Measurements from ENCODE around the gene CTNNA1.

The CTNNA1 gene

GRCh38 chr5:138922494-138922893 lies 169.3 kb downstream of the CTNNA1 start:
- peaks cover 0 to 1% (median 0%) of the 10 kb centered on the region in 4 experiments for H3K4me1 ChIP-seq (ENCODE audit: control extremely low read depth in 1 of 4, control insufficient read depth in 4 of 4, insufficient read depth in 4 of 4, low read length in 3 of 4)
- H3K36me3 ChIP-seq (ENCODE audit: control insufficient read depth in 4 of 4, insufficient read depth in 4 of 4, low read length in 3 of 4) = peaks cover 4 to 38% (median 22%) of the 10 kb centered on the region in 4 experiments
- WGBS (ENCODE audit: insufficient coverage) = no CpG with 5 or more reads among the region's 2 CpGs
- no peak for DNase-seq
- CTCF ChIA-PET = interaction anchor here (1.2 kb wide), 1 partner anchor 39 kb away, joined by 4 read pairs; no protein-coding TSS in a partner anchor
- no peaks in the 10 kb centered on the region for H3K27me3 ChIP-seq (replicated peaks in 2 of 5; ENCODE audit: control insufficient read depth in 4 of 5, insufficient read depth in 5 of 5, low read length in 4 of 5)
- no peak overlapping the region for H3K4me3 ChIP-seq (ENCODE audit: control insufficient read depth in 1 of 7, extremely low read depth in 1 of 7, insufficient read depth in 4 of 7, low read depth in 2 of 7, low read length in 6 of 7)
- POLR2A ChIA-PET = no interaction called here
- no peaks in the 10 kb centered on the region for H3K9me3 ChIP-seq (ENCODE audit: control extremely low read depth in 1 of 5, control insufficient read depth in 4 of 5, insufficient read depth in 2 of 5, low read depth in 1 of 5, low read length in 4 of 5)
- no peak overlapping the region for H3K27ac ChIP-seq (ENCODE audit: insufficient read depth in 1 of 2, low read depth in 1 of 2, low read length in 2 of 2, poor library complexity in 1 of 2, severe bottlenecking in 2 of 2)

GRCh38 chr5:138925090-138925635 lies 171.9 kb downstream of the CTNNA1 start:
- Histone ChIP-seq H3K27me3 (replicated peaks in 2 of 5; ENCODE audit: control insufficient read depth in 4 of 5, insufficient read depth in 5 of 5, low read length in 4 of 5) (no peaks in the 10 kb centered on the region), H3K4me1 (ENCODE audit: control extremely low read depth in 1 of 4, control insufficient read depth in 4 of 4, insufficient read depth in 4 of 4, low read length in 3 of 4) (peaks cover 0 to 1% (median 0%) of the 10 kb centered on the region in 4 experiments), H3K4me3 (ENCODE audit: control insufficient read depth in 1 of 7, extremely low read depth in 1 of 7, insufficient read depth in 4 of 7, low read depth in 2 of 7, low read length in 6 of 7) (no peak overlapping the region), H3K36me3 (ENCODE audit: control insufficient read depth in 4 of 4, insufficient read depth in 4 of 4, low read length in 3 of 4) (peaks cover 7 to 51% (median 29%) of the 10 kb centered on the region in 4 experiments), H3K27ac (ENCODE audit: insufficient read depth in 1 of 2, low read depth in 1 of 2, low read length in 2 of 2, poor library complexity in 1 of 2, severe bottlenecking in 2 of 2) (no peak overlapping the region), H3K9me3 (ENCODE audit: control extremely low read depth in 1 of 5, control insufficient read depth in 4 of 5, insufficient read depth in 2 of 5, low read depth in 1 of 5, low read length in 4 of 5) (no peaks in the 10 kb centered on the region)
- DNase-seq = no peak
- WGBS (ENCODE audit: insufficient coverage) = 98% methylated on average over 11 of the region's 12 CpGs
- CTCF ChIA-PET = interaction anchor here (0.9 to 1.3 kb wide), 5 partner anchors 9 to 44 kb away, joined by 3 read pairs; no protein-coding TSS in a partner anchor
- POLR2A ChIA-PET = no interaction called here

GRCh38 chr5:138926257-138926656 lies 173.0 kb downstream of the CTNNA1 start:
- DNase-seq = no peak
- ChIA-PET POLR2A (no interaction called here), CTCF (no interaction called here)
- peaks cover 12 to 62% (median 40%) of the 10 kb centered on the region in 4 experiments for H3K36me3 ChIP-seq (ENCODE audit: control insufficient read depth in 4 of 4, insufficient read depth in 4 of 4, low read length in 3 of 4)
- WGBS (ENCODE audit: insufficient coverage) = 100% methylated on average over 10 of the region's 11 CpGs
- H3K4me1 ChIP-seq (ENCODE audit: control extremely low read depth in 1 of 4, control insufficient read depth in 4 of 4, insufficient read depth in 4 of 4, low read length in 3 of 4) = peaks cover 0 to 1% (median 0%) of the 10 kb centered on the region in 4 experiments
- H3K4me3 ChIP-seq (ENCODE audit: control insufficient read depth in 1 of 7, extremely low read depth in 1 of 7, insufficient read depth in 4 of 7, low read depth in 2 of 7, low read length in 6 of 7) = no peak overlapping the region
- no peaks in the 10 kb centered on the region for H3K27me3 ChIP-seq (replicated peaks in 2 of 5; ENCODE audit: control insufficient read depth in 4 of 5, insufficient read depth in 5 of 5, low read length in 4 of 5)
- no peaks in the 10 kb centered on the region for H3K9me3 ChIP-seq (ENCODE audit: control extremely low read depth in 1 of 5, control insufficient read depth in 4 of 5, insufficient read depth in 2 of 5, low read depth in 1 of 5, low read length in 4 of 5)
- no peak overlapping the region for H3K27ac ChIP-seq (ENCODE audit: insufficient read depth in 1 of 2, low read depth in 1 of 2, low read length in 2 of 2, poor library complexity in 1 of 2, severe bottlenecking in 2 of 2)

- no peak overlapping the region for H3K4me3 ChIP-seq (ENCODE audit: control insufficient read depth in 1 of 7, extremely low read depth in 1 of 7, insufficient read depth in 4 of 7, low read depth in 2 of 7, low read length in 6 of 7)
- H3K9me3 ChIP-seq (ENCODE audit: control extremely low read depth in 1 of 5, control insufficient read depth in 4 of 5, insufficient read depth in 2 of 5, low read depth in 1 of 5, low read length in 4 of 5) = no peaks in the 10 kb centered on the region
- 94% methylated on average over 16 of the region's 16 CpGs for WGBS (ENCODE audit: insufficient coverage)
- no peak for DNase-seq
- no peak overlapping the region for H3K27ac ChIP-seq (ENCODE audit: insufficient read depth in 1 of 2, low read depth in 1 of 2, low read length in 2 of 2, poor library complexity in 1 of 2, severe bottlenecking in 2 of 2)
- ChIA-PET POLR2A (no interaction called here), CTCF (no interaction called here)
- H3K4me1 ChIP-seq (ENCODE audit: control extremely low read depth in 1 of 4, control insufficient read depth in 4 of 4, insufficient read depth in 4 of 4, low read length in 3 of 4) = peaks cover 0 to 1% (median 0%) of the 10 kb centered on the region in 4 experiments
- no peaks in the 10 kb centered on the region for H3K27me3 ChIP-seq (replicated peaks in 2 of 5; ENCODE audit: control insufficient read depth in 4 of 5, insufficient read depth in 5 of 5, low read length in 4 of 5)
- peaks cover 16 to 68% (median 46%) of the 10 kb centered on the region in 4 experiments for H3K36me3 ChIP-seq (ENCODE audit: control insufficient read depth in 4 of 4, insufficient read depth in 4 of 4, low read length in 3 of 4)
These were observed 173.6 kb downstream of the CTNNA1 start for GRCh38 chr5:138926688-138927448.

GRCh38 chr5:138927544-138927943 lies 174.3 kb downstream of the CTNNA1 start:
- Histone ChIP-seq H3K4me1 (ENCODE audit: control extremely low read depth in 1 of 4, control insufficient read depth in 4 of 4, insufficient read depth in 4 of 4, low read length in 3 of 4) (peaks cover 0 to 1% (median 0%) of the 10 kb centered on the region in 4 experiments), H3K9me3 (ENCODE audit: control extremely low read depth in 1 of 5, control insufficient read depth in 4 of 5, insufficient read depth in 2 of 5, low read depth in 1 of 5, low read length in 4 of 5) (no peaks in the 10 kb centered on the region), H3K27ac (ENCODE audit: insufficient read depth in 1 of 2, low read depth in 1 of 2, low read length in 2 of 2, poor library complexity in 1 of 2, severe bottlenecking in 2 of 2) (no peak overlapping the region), H3K4me3 (ENCODE audit: control insufficient read depth in 1 of 7, extremely low read depth in 1 of 7, insufficient read depth in 4 of 7, low read depth in 2 of 7, low read length in 6 of 7) (no peak overlapping the region), H3K27me3 (replicated peaks in 2 of 5; ENCODE audit: control insufficient read depth in 4 of 5, insufficient read depth in 5 of 5, low read length in 4 of 5) (no peaks in the 10 kb centered on the region), H3K36me3 (ENCODE audit: control insufficient read depth in 4 of 4, insufficient read depth in 4 of 4, low read length in 3 of 4) (peaks cover 18 to 75% (median 53%) of the 10 kb centered on the region in 4 experiments)
- WGBS (ENCODE audit: insufficient coverage) = 98% methylated on average over 8 of the region's 8 CpGs
- ChIA-PET POLR2A (no interaction called here), CTCF (interaction anchor here (0.8 kb wide), 1 partner anchor 82 kb away, joined by 3 read pairs; no protein-coding TSS in a partner anchor)
- DNase-seq = no peak

- POLR2A ChIA-PET = no interaction called here
- H3K4me3 ChIP-seq (ENCODE audit: control insufficient read depth in 1 of 7, extremely low read depth in 1 of 7, insufficient read depth in 4 of 7, low read depth in 2 of 7, low read length in 6 of 7) = no peak overlapping the region
- H3K36me3 ChIP-seq (ENCODE audit: control insufficient read depth in 4 of 4, insufficient read depth in 4 of 4, low read length in 3 of 4) = peaks cover 19 to 79% (median 57%) of the 10 kb centered on the region in 4 experiments
- no peaks in the 10 kb centered on the region for H3K27me3 ChIP-seq (replicated peaks in 2 of 5; ENCODE audit: control insufficient read depth in 4 of 5, insufficient read depth in 5 of 5, low read length in 4 of 5)
- no peak overlapping the region for H3K27ac ChIP-seq (ENCODE audit: insufficient read depth in 1 of 2, low read depth in 1 of 2, low read length in 2 of 2, poor library complexity in 1 of 2, severe bottlenecking in 2 of 2)
- no peaks in the 10 kb centered on the region for H3K9me3 ChIP-seq (ENCODE audit: control extremely low read depth in 1 of 5, control insufficient read depth in 4 of 5, insufficient read depth in 2 of 5, low read depth in 1 of 5, low read length in 4 of 5)
- CTCF ChIA-PET = interaction anchor here (0.8 kb wide), 1 partner anchor 83 kb away, joined by 3 read pairs; no protein-coding TSS in a partner anchor
- peaks cover 0 to 1% (median 0%) of the 10 kb centered on the region in 4 experiments for H3K4me1 ChIP-seq (ENCODE audit: control extremely low read depth in 1 of 4, control insufficient read depth in 4 of 4, insufficient read depth in 4 of 4, low read length in 3 of 4)
- WGBS (ENCODE audit: insufficient coverage) = 97% methylated on average over 3 of the region's 7 CpGs
- no peak for DNase-seq
These were observed 174.8 kb downstream of the CTNNA1 start for GRCh38 chr5:138927979-138928378.

GRCh38 chr5:138929571-138929955 lies 176.3 kb downstream of the CTNNA1 start:
- ChIA-PET POLR2A (no interaction called here), CTCF (no interaction called here)
- no peaks in the 10 kb centered on the region for H3K27me3 ChIP-seq (replicated peaks in 2 of 5; ENCODE audit: control insufficient read depth in 4 of 5, insufficient read depth in 5 of 5, low read length in 4 of 5)
- H3K4me1 ChIP-seq (ENCODE audit: control extremely low read depth in 1 of 4, control insufficient read depth in 4 of 4, insufficient read depth in 4 of 4, low read length in 3 of 4) = peaks cover 0 to 1% (median 0%) of the 10 kb centered on the region in 4 experiments
- no peak overlapping the region for H3K4me3 ChIP-seq (ENCODE audit: control insufficient read depth in 1 of 7, extremely low read depth in 1 of 7, insufficient read depth in 4 of 7, low read depth in 2 of 7, low read length in 6 of 7)
- H3K27ac ChIP-seq (ENCODE audit: insufficient read depth in 1 of 2, low read depth in 1 of 2, low read length in 2 of 2, poor library complexity in 1 of 2, severe bottlenecking in 2 of 2) = no peak overlapping the region
- DNase-seq = no peak
- WGBS (ENCODE audit: insufficient coverage) = 90% methylated on average over 2 of the region's 4 CpGs
- H3K36me3 ChIP-seq (ENCODE audit: control insufficient read depth in 4 of 4, insufficient read depth in 4 of 4, low read length in 3 of 4) = peaks cover 22 to 90% (median 66%) of the 10 kb centered on the region in 4 experiments
- H3K9me3 ChIP-seq (ENCODE audit: control extremely low read depth in 1 of 5, control insufficient read depth in 4 of 5, insufficient read depth in 2 of 5, low read depth in 1 of 5, low read length in 4 of 5) = no peaks in the 10 kb centered on the region
